Gastrocnemius medialis (tissue), 4 donors: Measurements from ENCODE around the gene LDB1. TPM values are rescaled to one million over a fixed set of nuclear protein-coding genes. Genes with fewer than 3 reads are reported as not detected.

Experiments used
- ATAC-seq, 2 donors: fragments of 150-250 bp; one replicate each; pipeline ENCODE4 v1.9.1; 2016
- DNase-seq, 2 donors: peaks; one replicate each; pipeline ENCODE4 v3.0.0-alpha.2; 2019
- H3K27ac ChIP-seq, 4 donors: fragments of 200-600 bp; sonication (generic); 1 replicate in 1 of 4; 2 replicates in 3 of 4; pipeline ENCODE4 v1.5.1; 2016 to 2018; ENCODE audit warnings: mild to moderate bottlenecking in 2 of 4, moderate library complexity in 1 of 4
- H3K27me3 ChIP-seq, 3 donors: fragments of 200-600 bp; sonication (generic) in 2 of 3; 1 replicate in 1 of 3; 2 replicates in 2 of 3; pipeline versions ENCODE4 v1.5.1 to v1.6.0; 2016 to 2019; ENCODE audit warnings: mild to moderate bottlenecking in 1 of 3, moderate library complexity in 1 of 3
- H3K36me3 ChIP-seq, 2 donors: fragments of 200-600 bp; sonication (generic) in 1 of 2; one replicate each; pipeline ENCODE4 v1.5.1; 2017 to 2018
- H3K4me1 ChIP-seq, 2 donors: fragments of 200-600 bp; sonication (generic) in 1 of 2; one replicate each; pipeline ENCODE4 v1.5.1; 2016 to 2017; ENCODE audit warnings: mild to moderate bottlenecking in 2 of 2
- H3K4me3 ChIP-seq, 4 donors: fragments of 200-600 bp; sonication (generic) in 3 of 4; 1 replicate in 1 of 4; 2 replicates in 3 of 4; pipeline ENCODE4 v1.5.1; 2016 to 2019; ENCODE audit warnings: mild to moderate bottlenecking in 2 of 4
- H3K9me3 ChIP-seq, 3 donors: fragments of 200-600 bp; sonication (generic) in 2 of 3; 1 replicate in 1 of 3; 2 replicates in 2 of 3; pipeline ENCODE4 v1.5.1; 2016 to 2019
- CTCF ChIP-seq, 5 experiments: fragments of 450-650 bp in 3 of 5; fragments of 200-600 bp in 2 of 5; sonication (generic) in 2 of 5; IDR thresholded peaks in 4 of 5; conservative IDR thresholded peaks in 1 of 5; 1 replicate in 4 of 5; 2 replicates in 1 of 5; pipeline ENCODE4 v1.5.1; 2016 to 2019; ENCODE audit warnings: antibody characterized with exemption in 5 of 5, mild to moderate bottlenecking in 3 of 5, moderate library complexity in 3 of 5
- POLR2A ChIP-seq, 2 donors: fragments of 450-650 bp; IDR thresholded peaks; one replicate each; pipeline ENCODE4 v1.6.1; 2017; ENCODE audit warnings: antibody characterized with exemption in 2 of 2, mild to moderate bottlenecking in 2 of 2, moderate library complexity in 2 of 2
- in situ Hi-C, 4 donors: fragments of 200-750 bp; cut with MboI; loops; one replicate each; pipeline versions ENCODE4 v1.15.0 to v1.8.0; 2017; ENCODE audit warnings: low sequenced_read_pairs in 4 of 4
- intact Hi-C: fragments of 100-400 bp; cut with DNase I; formaldehyde crosslinking; loops from one replicate; pipeline ENCODE4 v1.15.1; 2023; ENCODE audit warnings: low total_unique reads
- total RNA-seq, 4 donors: library from RNA; depleted of rRNA; stranded (reverse); fragments of >200 nt; gene quantifications; one replicate each; pipeline versions ENCODE4 v1.1.0 to v1.2.3, GENCODE V29; 2016

Gene LDB1
- total RNA-seq, 4 donors from 2014 or later = 15.9 to 32.7 (median 28.6) TPM

GRCh38 chr10:102133373-102134195 lies 13.4 kb upstream of the LDB1 start:
- Histone ChIP-seq H3K27ac (peak overlapping the region; percentile 97 to 100 (median 99)), H3K36me3 (peaks cover 0 to 11% of the 10 kb centered on the region in 2 donors), H3K4me3 (peak overlapping the region; percentile 90 to 98 (median 94)), H3K4me1 (peaks cover 28 to 31% of the 10 kb centered on the region in 2 donors), H3K9me3 (no peaks in the 10 kb centered on the region), H3K27me3 (no peaks in the 10 kb centered on the region)
- in situ Hi-C loops = no loop called here
- TF ChIP-seq CTCF (IDR thresholded peaks at IDR 0.05 in 4 of 5, conservative IDR thresholded peaks at IDR 0.05 in 1 of 5) = no peak
- no peak for TF ChIP-seq POLR2A (IDR thresholded peaks at IDR 0.05)
- peak; percentile 31 to 37 for ATAC-seq
- intact Hi-C loops = loop anchor here (1.0 to 5.0 kb wide), 3 partner anchors 19 to 369 kb away; partner anchors contain the start of genes ACTR1A, HPS6, NOLC1 and SUFU
- peak; percentile 55 to 74 for DNase-seq

GRCh38 chr10:102132563-102133372 lies 12.6 kb upstream of the LDB1 start, which contains the start of gene PPRC1:
PPRC1 (plus strand) TSS chr10:102133040; CDS start chr10:102133069, 29 bp downstream.
- Histone ChIP-seq H3K4me3 (peak within 1 kb of the TSS; percentile 90 to 98 (median 94)), H3K27ac (peak within 1 kb of the TSS; percentile 97 to 100 (median 99)), H3K36me3 (peaks cover 0 to 2% of the 10 kb centered on the region in 2 donors), H3K9me3 (no peaks in the 10 kb centered on the region), H3K27me3 (no peaks in the 10 kb centered on the region), H3K4me1 (peaks cover 28 to 31% of the 10 kb centered on the region in 2 donors)
- TF ChIP-seq POLR2A (IDR thresholded peaks at IDR 0.05) = peak; percentile 91 to 93
- peak; percentile 73 to 95 (median 90) for TF ChIP-seq CTCF (IDR thresholded peaks at IDR 0.05 in 4 of 5, conservative IDR thresholded peaks at IDR 0.05 in 1 of 5)
- in situ Hi-C loops (no loop called here), intact Hi-C loops (loop anchor here (1.0 to 5.0 kb wide), 4 partner anchors 12 to 370 kb away; partner anchors contain the start of genes ACTR1A, HPS6, LDB1 and NOLC1)
- peak; percentile 98 to 99 for DNase-seq
- peak; percentile 97 for ATAC-seq

- in situ Hi-C loops (no loop called here), intact Hi-C loops (loop anchor here (1.0 to 5.0 kb wide), 3 partner anchors 12 to 370 kb away; partner anchors contain the start of genes ACTR1A, HPS6, LDB1 and SUFU)
- H3K27me3 ChIP-seq = no peaks in the 10 kb centered on the region
- TF ChIP-seq POLR2A (IDR thresholded peaks at IDR 0.05) = no peak
- no peak for TF ChIP-seq CTCF (IDR thresholded peaks at IDR 0.05 in 4 of 5, conservative IDR thresholded peaks at IDR 0.05 in 1 of 5)
- peaks cover 28 to 31% of the 10 kb centered on the region in 2 donors for H3K4me1 ChIP-seq
- H3K27ac ChIP-seq = peak overlapping the region; percentile 97 to 100 (median 99)
- H3K4me3 ChIP-seq = peak overlapping the region; percentile 90 to 98 (median 94)
- no peaks in the 10 kb centered on the region for H3K36me3 ChIP-seq
- H3K9me3 ChIP-seq = no peaks in the 10 kb centered on the region
- DNase-seq = no peak
- ATAC-seq = no peak
Measured at GRCh38 chr10:102132193-102132562, 12.0 kb upstream of the LDB1 start.

GRCh38 chr10:102131286-102132170 lies 11.4 kb upstream of the LDB1 start:
- Histone ChIP-seq H3K4me3 (no peak overlapping the region), H3K9me3 (no peaks in the 10 kb centered on the region)

More at GRCh38 chr10:102131286-102132170, 11.4 kb upstream of the LDB1 start:
- Histone ChIP-seq H3K27me3 (no peaks in the 10 kb centered on the region), H3K4me1 (peaks cover 26 to 31% of the 10 kb centered on the region in 2 donors), H3K27ac (peak overlapping the region in 3 of 4 donors; percentile 97 to 100 (median 99)), H3K36me3 (no peaks in the 10 kb centered on the region)
- ATAC-seq = no peak
- in situ Hi-C loops (no loop called here), intact Hi-C loops (loop anchor here (1.0 to 5.0 kb wide), 3 partner anchors 11 to 371 kb away; partner anchors contain the start of genes ACTR1A, HPS6, LDB1 and SUFU)
- DNase-seq = no peak
- TF ChIP-seq CTCF (IDR thresholded peaks at IDR 0.05 in 4 of 5, conservative IDR thresholded peaks at IDR 0.05 in 1 of 5) = no peak
- no peak for TF ChIP-seq POLR2A (IDR thresholded peaks at IDR 0.05)
